GM11168 (cell line): Measurements from ENCODE around the gene NEK6.

ENCODE experiments used
- in situ Hi-C: fragments of 300-500 bp; cut with MboI; formaldehyde crosslinking; loops from one replicate; pipeline ENCODE4 v1.12.0; 2022; ENCODE audit warnings: low sequenced_read_pairs; ENCODE audit not compliant: unreplicated experiment

The NEK6 gene

DNA sequence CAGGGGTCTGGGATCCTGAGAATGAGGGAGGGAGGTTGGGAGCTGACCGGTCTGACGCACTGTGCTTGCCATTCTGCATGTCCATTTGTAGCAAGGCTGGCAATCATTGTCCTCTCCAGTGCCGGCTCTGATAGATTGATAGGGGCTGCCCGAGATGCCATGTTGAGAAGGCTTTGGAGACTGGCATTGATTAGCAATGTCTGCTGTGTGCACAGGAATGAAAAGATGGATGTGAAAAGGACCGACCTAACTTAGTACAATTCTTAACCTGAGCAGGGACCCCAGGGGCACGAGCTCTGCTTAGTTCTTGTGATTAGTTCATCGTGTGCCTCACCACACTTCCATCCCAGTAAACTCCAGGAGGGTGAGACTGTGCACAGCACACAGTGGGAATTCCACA, 17.0 kb downstream of the NEK6 start:
- in situ Hi-C loops = no loop called here

DNA sequence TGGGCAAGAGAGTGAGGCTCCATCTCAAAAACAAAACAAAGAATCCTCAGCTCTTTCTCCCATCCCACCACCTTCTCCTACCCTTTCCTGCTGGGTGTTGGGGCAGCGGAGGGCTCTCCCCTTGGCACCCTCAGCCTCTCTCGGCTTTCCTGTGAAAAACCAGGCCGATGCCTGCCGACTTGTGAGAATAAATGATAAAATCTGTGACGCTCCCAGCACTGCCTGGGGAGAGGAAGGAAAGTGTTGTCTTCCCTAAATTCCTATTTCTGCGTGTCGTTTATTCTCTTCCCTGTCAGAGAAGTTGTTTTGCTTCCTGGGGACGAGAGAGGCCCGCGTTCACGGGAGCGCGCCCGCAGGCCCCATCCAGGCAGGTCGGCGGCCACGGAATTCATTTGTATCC, 19.7 kb downstream of the NEK6 start:
- in situ Hi-C loops = no loop called here

DNA sequence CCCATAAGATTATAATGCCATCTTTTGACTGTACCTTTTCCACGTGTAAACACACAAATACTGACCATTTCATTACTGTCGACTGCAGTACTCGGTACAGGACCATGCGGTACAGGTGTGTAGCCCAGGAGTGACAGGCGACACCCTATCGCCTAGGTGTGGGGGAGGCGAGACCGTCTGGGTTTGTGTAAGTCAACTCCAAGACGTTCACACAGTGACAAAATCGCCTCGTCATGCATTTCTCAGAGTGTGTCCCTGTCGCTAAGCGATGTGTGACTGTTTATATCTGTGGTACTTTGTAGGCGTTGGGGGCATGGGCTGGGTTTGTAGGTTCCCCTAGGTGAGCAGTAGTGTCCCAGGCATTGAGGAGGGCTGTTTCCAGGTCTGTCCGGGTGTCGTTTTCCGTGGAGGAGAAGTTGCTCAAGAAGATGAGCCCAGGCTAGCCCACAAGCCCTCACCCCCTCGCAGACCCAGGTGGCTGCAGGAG, 20.3 kb downstream of the NEK6 start:
- in situ Hi-C loops = no loop called here

DNA sequence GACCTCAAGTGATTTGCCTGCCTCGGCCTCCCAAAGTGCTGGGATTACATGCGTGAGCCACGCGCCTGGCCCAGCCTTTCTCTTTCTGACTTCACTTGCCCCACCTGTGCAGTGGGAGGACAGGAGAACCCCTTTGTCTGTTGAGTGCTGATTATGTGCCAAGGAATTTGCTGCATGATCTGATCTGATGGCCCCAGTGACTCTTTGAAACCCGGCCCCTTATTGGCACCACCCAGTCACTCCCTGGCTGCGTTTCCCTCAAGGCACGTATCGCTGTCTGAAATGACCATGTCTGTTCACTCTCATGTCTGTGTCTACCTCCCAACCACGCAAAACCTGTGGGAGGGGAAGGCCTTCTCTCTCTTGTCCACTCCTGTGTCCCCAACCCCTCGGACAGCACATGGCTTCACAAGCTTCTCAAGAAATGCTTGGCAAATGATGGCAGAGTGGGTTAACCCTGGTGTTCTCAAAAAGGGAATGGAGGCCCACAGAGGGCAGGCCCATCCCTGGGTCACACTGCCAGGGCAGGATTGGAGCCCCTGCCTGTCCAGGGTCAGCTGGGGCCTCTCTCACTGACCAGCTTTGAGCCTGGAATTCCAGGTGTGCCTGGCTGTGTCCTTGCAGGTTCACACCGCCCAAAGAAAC, 21.9 kb downstream of the NEK6 start:
- in situ Hi-C loops = loop anchor here (10.0 kb wide), 1 partner anchor 145 kb away; no protein-coding TSS in a partner anchor

DNA sequence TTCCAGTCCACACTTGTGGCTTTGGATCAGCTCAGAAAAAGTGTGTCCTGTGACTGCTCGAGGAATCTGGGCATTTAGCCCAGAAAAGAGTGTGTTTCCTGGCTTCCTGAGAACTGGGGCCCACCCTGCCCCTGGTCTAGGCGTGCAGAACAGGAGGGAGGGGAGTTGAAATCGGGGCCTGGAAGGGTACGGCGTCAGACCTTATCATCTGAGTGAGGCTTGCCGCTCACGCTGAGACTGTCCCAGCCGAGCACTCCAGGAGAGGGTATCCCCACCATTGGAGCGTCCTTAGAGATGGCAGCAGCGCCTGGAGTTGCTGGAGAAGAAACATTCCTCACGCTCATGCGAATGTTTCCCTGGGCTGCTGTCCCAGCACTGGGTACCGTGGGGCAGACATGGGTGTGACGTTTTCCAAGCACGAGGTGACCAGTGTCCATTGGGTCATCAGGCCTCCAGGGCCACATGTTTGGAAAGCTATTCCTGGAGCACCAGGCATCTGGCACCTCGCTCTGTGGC, 22.5 kb downstream of the NEK6 start:
- in situ Hi-C loops = loop anchor here (10.0 kb wide), 1 partner anchor 145 kb away; no protein-coding TSS in a partner anchor

DNA sequence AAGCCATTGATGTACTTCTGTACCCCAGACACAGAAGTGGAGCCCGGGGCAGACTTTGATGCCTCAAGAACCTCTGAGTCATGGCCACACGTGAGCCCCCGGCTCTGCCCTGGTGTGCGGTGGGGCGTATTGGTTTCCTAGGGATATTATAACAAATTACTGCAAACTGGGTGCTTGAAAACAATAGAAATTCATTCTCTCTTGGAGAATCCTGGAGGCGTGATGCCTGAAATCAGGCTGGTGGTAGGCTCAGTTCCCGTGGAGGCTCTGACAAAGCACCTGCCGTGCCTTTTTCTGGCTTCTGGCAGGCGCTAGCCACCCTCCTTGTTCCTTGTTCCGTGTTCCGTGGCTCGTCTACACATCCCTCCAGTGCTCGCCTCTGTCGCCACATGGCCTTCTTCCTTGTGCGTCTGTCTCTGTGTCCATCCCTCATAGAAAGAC, 24.2 kb downstream of the NEK6 start:
- in situ Hi-C loops = loop anchor here (10.0 kb wide), 1 partner anchor 147 kb away; no protein-coding TSS in a partner anchor

DNA sequence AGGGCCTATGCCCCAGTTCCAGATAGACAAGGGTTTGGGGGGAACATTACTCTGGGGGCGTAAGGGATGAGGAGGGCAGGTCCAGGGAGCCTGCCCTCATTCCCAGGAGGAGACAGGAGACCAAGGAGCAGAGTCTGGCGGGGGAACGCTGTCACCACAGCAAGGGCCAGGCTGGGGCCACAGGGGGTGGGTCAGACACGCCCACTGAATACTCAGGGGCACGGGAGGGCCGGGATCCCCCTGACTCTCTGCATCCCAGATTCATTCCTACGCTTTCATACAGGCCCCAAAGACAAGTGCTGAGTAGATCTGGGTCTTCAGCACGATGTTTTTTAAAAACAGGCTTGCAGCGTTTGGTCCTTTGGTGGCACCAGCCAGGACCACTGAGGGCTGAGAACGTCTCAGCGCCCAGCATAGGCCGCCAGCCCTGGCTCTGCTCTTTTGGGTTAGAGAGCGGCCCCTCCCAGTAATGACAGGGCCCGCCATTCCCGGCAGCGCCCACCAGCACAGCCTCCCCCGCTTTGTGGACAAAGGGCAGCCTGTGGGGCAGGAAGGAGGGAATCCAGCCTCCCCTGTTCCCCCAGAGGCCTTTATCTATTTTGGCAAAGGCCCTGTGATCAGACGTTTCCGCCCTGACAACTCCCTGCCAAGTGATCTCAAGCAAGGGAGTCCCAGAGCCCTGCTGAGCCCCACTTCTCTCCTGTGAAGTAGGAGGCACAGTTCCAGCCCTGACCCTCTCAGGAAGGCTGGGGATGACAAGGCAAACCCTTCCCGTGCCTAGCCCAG, 24.9 kb downstream of the NEK6 start:
- in situ Hi-C loops = loop anchor here (10.0 kb wide), 1 partner anchor 148 kb away; no protein-coding TSS in a partner anchor

DNA sequence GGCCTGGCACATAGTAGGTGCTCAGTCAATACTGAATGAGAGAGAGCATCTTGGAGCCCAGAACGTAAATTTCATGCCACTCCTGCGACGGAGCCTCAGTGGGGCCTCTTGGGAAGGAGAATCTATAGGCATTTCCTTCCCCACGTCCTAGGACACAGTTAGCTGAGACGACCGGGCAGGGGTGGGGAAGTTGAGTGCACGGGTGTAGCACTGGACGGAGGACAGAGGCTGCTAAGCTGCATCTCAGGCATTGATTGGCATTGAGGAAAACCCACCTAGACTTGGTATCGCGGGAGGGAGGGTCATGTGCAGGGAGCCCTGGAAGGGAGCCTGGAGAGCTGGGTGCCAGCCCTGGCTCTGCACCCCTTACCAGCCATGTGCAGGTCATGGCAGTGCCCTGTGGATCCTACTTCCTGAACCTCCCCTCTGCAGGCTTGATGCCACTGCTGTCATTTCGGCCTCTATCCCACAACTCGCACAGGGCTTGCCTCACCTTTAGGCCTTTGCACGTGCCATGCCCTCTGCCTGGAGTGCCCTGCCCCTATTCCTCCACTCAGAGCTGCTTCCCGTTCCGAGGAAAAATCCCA, 25.6 kb downstream of the NEK6 start:
- in situ Hi-C loops = loop anchor here (10.0 kb wide), 1 partner anchor 149 kb away; no protein-coding TSS in a partner anchor

DNA sequence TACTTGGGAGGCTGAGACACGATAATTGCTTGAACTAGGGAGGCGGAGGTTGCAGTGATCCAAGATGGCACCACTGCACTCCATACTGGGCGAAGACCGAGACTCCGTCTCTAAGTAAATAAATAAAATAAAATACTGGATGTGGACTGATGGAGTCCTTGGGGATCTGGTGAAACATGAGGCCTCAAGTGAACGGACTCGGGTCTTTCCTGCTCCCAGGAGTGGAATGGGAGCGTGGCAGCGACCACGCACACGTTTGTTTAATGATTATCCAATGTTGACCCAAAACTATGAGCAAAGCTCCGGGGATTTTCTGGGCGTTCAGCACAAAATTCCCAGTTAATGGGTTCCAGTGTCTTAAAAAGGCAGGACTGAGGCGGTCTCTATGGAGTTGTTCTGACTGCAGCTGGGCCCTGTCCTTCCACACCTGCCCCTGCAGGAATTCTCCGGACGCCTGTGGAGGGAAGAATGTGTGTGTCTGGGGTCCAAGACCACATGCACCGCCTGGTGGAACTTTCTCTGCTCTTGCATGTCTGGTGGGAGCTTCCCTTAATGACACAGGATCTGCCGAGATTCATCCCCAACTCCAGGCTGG, 26.6 kb downstream of the NEK6 start:
- in situ Hi-C loops = loop anchor here (10.0 kb wide), 1 partner anchor 150 kb away; no protein-coding TSS in a partner anchor

DNA sequence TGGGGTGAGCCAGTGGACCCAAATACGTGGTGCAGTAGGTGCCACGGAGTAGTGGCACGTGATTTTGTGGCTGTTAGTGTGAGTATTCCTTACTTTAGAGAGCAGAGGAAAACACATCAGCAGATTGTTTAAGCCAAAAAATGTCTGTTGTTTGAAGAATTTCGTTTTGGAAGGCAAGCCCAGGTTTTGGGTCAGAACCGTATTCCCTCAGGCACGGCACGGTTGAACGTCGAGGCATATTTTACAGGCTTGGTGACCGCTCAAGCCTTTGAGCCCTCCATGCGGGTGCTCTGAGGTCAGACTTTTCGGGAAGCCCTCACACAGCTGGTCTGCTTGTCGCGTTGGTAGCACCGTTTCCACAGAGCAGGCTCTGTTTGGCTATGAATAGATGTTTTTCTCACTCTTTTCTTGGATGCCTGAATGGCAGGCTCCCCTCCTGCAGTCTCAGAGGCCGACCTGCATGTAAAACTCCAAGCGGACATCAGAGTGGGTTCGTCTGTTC, 27.2 kb downstream of the NEK6 start:
- in situ Hi-C loops = loop anchor here (10.0 kb wide), 1 partner anchor 150 kb away; no protein-coding TSS in a partner anchor

DNA sequence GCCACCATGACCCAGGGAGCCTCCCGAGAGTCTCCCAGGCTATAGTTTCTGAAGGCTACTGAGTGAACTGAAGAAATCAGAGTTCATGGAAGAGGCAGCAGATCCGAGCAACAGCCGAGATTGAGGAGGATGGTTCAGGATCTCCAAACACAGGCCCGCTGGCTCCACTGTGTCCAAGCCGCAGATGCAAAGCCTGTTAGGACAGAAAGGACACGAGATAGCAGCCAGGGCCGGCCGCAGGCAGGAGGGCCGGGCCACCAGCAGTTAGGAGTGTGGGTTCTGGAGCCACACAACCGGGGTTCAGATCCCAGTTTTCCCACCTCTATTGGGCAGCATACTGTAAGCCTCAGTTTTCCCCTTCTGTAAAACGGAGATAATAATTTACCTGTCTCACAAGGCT, 27.7 kb downstream of the NEK6 start:
- in situ Hi-C loops = loop anchor here (10.0 kb wide), 1 partner anchor 151 kb away; no protein-coding TSS in a partner anchor

DNA sequence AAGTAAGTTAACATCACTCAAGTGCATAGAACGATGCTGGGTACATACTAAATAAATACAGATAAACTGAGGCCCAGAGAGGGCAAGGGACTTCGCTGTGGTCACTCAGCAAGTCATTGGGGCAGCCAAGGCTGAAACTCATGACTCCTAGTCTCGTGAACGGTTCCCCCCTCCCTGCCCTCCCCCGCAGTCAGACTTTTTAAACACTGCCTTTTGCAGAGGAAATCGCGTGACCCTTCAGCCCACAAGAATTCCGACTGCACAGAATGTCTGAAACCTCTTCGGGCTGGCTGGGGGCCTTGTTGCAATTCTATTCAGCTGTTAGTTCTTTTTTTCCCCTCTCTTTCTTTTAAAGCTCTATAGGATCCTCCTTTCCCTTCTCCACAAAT, 28.1 kb downstream of the NEK6 start:
- in situ Hi-C loops = loop anchor here (10.0 kb wide), 1 partner anchor 151 kb away; no protein-coding TSS in a partner anchor

DNA sequence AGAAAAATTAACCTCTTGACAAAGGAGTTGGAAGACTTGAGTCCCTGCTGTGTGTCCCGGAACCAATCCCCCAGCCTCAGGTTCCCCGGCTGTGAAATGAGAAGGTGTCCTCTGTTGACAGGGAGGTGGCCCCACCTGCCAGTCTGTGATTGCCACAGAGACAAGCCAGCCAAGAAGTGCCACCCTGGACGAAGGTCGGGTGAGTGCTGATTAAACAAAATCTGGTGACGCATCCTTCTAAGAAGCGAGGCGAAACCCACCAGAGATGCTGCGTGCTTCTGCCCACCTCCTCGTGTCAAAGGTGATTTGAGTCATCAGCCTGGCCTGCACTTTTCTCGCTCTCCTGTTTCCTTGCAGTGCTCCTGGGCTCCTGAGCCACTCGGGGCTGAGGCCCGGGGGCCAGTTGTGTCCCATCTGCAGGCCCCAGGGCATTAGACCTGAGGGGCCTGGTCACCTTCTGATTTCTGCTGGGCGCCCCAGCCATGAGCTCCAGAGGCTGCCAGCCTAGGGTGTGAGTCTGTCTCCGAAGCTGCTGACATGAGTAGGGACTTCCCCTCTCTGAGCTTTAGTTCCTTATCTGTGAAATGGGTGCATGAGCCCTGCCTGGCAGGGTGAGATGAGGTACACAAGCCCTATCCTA, 28.7 kb downstream of the NEK6 start:
- in situ Hi-C loops = loop anchor here (10.0 kb wide), 1 partner anchor 152 kb away; no protein-coding TSS in a partner anchor

DNA sequence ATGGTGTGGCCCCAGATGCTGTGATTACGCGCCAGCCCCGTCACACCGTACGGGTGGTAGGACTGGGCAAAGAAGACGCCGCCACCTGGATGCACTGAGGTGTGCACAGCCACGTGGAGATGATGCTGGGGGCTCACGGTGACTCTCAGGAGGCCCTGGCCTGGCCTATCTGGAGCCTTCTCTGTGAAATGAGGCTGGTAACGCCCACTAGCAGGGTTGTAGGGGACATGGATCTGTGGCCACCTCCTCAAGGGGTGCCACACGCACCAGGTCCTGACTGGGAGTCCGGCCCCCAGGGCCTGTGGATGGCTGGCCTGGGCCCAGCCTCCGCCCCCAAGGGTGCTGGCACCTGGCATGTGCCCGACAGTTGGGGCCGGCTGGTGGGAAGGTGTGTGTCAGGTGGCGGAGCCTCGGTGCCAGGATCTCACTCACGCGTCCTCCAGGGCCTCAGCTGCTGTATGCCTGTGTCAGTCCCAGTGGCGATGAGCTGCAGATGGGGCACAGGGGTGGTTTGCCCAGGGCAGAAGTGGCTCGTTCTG, 32.4 kb downstream of the NEK6 start:
- in situ Hi-C loops = no loop called here

DNA sequence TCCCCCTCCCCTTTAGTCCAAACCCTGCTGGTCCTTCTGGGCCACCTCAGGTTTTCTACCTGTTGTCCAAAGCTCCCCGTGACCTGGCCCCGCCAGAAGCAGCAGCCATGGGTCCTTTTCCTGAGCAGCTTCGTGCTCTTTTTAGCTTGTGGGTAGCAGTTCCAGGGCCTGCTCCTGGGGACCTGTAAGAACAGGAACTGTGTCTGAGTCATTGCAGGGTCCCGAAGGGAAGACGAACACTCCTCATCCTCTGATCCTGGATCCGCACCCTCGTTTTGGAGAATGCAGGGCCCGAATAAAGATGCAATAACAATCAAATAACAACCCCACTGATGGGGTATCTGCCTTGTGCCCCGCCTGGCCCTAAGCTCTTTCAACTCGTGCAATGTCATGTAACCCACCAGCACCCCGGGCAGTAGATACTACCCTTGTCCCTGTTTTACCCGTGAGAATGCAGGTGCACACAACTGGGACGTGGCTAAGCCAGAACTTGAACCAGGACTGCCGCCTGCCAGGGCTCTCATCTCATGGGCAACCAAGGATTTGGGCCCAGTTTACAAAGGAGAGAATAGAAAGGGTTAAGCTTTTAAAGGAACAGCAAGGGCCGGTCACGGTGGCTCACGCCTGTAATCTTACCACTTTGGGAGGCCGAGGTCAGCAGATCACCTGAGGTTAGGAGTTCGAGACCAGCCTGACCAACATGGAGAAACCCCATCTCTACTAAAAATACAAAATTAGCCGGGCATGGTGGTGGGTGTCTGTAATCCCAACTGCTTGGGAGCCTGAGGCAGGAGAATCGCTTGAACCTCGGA, 33.2 kb downstream of the NEK6 start:
- in situ Hi-C loops = no loop called here

DNA sequence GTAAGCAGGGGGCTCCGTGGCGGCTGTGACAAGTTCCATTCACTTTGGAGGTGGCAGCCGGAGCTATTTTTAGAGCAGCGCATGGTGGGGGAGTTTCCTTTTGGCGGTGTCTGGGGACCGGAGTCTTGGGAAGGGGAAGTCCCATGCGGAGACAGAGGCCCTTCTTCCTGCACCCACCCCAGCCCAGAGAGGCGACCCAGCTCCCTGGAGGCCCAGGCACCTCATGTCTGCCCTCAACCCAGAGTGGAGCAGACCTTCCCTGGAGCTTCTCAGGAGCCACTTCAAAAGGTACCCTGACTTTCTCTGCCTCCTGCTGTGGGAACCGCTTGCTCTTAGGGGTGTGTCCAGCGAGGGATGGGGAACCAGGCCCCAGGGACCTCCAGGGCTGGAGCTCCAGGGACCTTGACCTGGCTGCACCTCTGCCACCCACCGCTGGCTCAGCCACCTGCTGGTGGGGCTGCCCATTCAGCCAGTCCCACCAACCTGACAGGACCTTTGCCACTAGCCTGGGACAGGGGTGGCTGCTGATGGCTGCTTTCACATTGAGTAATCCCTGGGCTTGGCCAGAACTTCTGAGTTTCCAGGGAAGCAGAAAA, 34.1 kb downstream of the NEK6 start:
- in situ Hi-C loops = no loop called here

DNA sequence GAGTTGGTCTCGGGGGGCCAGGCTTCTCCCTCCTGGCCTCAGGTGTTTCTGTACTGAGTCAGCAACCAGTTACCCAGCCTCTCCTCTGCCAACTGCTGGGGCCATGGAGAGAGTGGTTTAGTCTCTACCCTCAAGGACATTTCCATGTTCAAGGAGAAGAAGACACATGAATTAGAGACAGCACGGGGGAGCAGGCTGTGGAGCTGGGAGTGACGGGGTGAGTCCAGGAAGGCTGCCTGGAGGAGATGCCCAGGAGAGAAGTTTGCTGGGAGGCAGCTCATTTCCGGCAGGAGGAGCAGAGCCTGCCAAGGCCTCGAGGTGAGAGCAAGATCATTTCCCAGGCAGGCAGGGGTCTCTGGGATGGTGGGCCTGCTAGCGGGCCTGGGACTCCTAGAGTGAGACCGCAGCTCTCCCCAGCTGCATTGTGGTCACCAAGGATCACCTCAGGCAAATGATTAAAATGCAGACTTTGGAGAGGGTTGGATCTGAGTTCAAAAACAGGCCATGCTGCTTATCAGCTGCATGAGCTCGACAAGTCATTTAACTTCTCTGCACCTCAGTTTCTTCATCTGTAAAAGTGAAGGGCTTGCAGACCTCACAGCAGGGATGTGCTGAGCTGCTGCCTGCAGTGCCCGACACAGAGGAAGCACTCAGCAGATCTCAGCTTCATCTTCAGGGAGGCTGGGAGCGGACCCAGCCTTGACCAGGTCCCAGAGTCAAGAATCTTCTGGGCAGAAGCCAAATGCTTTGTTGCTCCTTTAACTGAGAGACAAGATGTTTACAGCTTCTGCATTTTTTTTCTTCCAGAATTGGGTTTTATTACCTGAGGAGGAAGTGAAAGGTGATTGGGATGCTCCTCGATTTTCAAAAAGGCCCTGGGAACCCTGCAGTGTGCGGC, 35.2 kb downstream of the NEK6 start:
- in situ Hi-C loops = no loop called here
